Measurements from ENCODE around the gene ADRA1B. TPM values are rescaled to one million over a fixed set of nuclear protein-coding genes. Genes with fewer than 3 reads are reported as not detected.

Gene ADRA1B
- total RNA-seq, 2 donors from 2014 or later, result 4.2 to 8.0 TPM

GRCh38 chr5:159899067-159900049, 16.9 kb upstream of the ADRA1B start:
- intact Hi-C loops (cut with DNase I), result no loop called here
- DNase-seq (ENCODE audit: low spot score), result no peak

- intact Hi-C loops (cut with DNase I), result no loop called here
- no peak for DNase-seq (ENCODE audit: low spot score)
These were observed 15.0 kb upstream of the ADRA1B start for GRCh38 chr5:159901308-159901707.

GRCh38 chr5:159901772-159902171, 14.5 kb upstream of the ADRA1B start:
- no peak for DNase-seq (ENCODE audit: low spot score)
- intact Hi-C loops (cut with DNase I), result no loop called here

GRCh38 chr5:159902444-159903121, 13.7 kb upstream of the ADRA1B start:
- DNase-seq (ENCODE audit: low spot score), result no peak
- intact Hi-C loops (cut with DNase I), result loop anchor here in 1 of 2 donors (1.0 kb wide), 1 partner anchor 42 kb away; no protein-coding TSS in a partner anchor

- DNase-seq (ENCODE audit: low spot score), result no peak
- intact Hi-C loops (cut with DNase I), result loop anchor here in 1 of 2 donors (1.0 kb wide), 1 partner anchor 41 kb away; no protein-coding TSS in a partner anchor
These were observed 13.2 kb upstream of the ADRA1B start for GRCh38 chr5:159903131-159903530.

GRCh38 chr5:159904874-159905273, 11.4 kb upstream of the ADRA1B start:
- no peak for DNase-seq (ENCODE audit: low spot score)
- intact Hi-C loops (cut with DNase I), result no loop called here

GRCh38 chr5:159905496-159905895, 10.8 kb upstream of the ADRA1B start:
- DNase-seq (ENCODE audit: low spot score), result no peak
- intact Hi-C loops (cut with DNase I), result no loop called here

GRCh38 chr5:159906463-159906862, 9.8 kb upstream of the ADRA1B start:
- intact Hi-C loops (cut with DNase I), result no loop called here
- DNase-seq (ENCODE audit: low spot score), result no peak

- DNase-seq (ENCODE audit: low spot score), result no peak
- intact Hi-C loops (cut with DNase I), result loop anchor here in 1 of 2 donors (1.0 kb wide), 1 partner anchor 28 kb away; no protein-coding TSS in a partner anchor
These were observed 9.3 kb upstream of the ADRA1B start for GRCh38 chr5:159906943-159907342.

- DNase-seq (ENCODE audit: low spot score), result no peak
- intact Hi-C loops (cut with DNase I), result loop anchor here in 1 of 2 donors (1.0 kb wide), 1 partner anchor 29 kb away; no protein-coding TSS in a partner anchor
These were observed 8.3 kb upstream of the ADRA1B start for GRCh38 chr5:159907689-159908590.

- intact Hi-C loops (cut with DNase I), result no loop called here
- no peak for DNase-seq (ENCODE audit: low spot score)
These were observed 7.7 kb upstream of the ADRA1B start for GRCh38 chr5:159908591-159908940.

- no peak for DNase-seq (ENCODE audit: low spot score)
- intact Hi-C loops (cut with DNase I), result no loop called here
These were observed 7.2 kb upstream of the ADRA1B start for GRCh38 chr5:159909126-159909525.

- intact Hi-C loops (cut with DNase I), result loop anchor here (5.0 to 10.0 kb wide), 2 partner anchors 143 to 396 kb away; no protein-coding TSS in a partner anchor
- DNase-seq (ENCODE audit: low spot score), result no peak
These were observed 6.0 kb upstream of the ADRA1B start for GRCh38 chr5:159910207-159910842.

- no peak for DNase-seq (ENCODE audit: low spot score)
- intact Hi-C loops (cut with DNase I), result loop anchor here (5.0 to 10.0 kb wide), 2 partner anchors 144 to 396 kb away; no protein-coding TSS in a partner anchor
These were observed 5.4 kb upstream of the ADRA1B start for GRCh38 chr5:159910843-159911229.

GRCh38 chr5:159911349-159911748, 4.9 kb upstream of the ADRA1B start:
- intact Hi-C loops (cut with DNase I), result loop anchor here (5.0 to 10.0 kb wide), 2 partner anchors 144 to 397 kb away; no protein-coding TSS in a partner anchor
- no peak for DNase-seq (ENCODE audit: low spot score)

- intact Hi-C loops (cut with DNase I), result loop anchor here (5.0 to 10.0 kb wide), 2 partner anchors 145 to 397 kb away; no protein-coding TSS in a partner anchor
- DNase-seq (ENCODE audit: low spot score), result no peak
These were observed 4.1 kb upstream of the ADRA1B start for GRCh38 chr5:159912033-159912800.

GRCh38 chr5:159913048-159913447, 3.2 kb upstream of the ADRA1B start:
- no peak for DNase-seq (ENCODE audit: low spot score)
- intact Hi-C loops (cut with DNase I), result loop anchor here (5.0 to 10.0 kb wide), 2 partner anchors 146 to 398 kb away; no protein-coding TSS in a partner anchor

- no peak for DNase-seq (ENCODE audit: low spot score)
- intact Hi-C loops (cut with DNase I), result loop anchor here (5.0 to 10.0 kb wide), 2 partner anchors 146 to 399 kb away; no protein-coding TSS in a partner anchor
These were observed 2.8 kb upstream of the ADRA1B start for GRCh38 chr5:159913501-159913900.

Measured in posterior vena cava (tissue), 2 donors.